Type B pancreatic cell (in vitro differentiated cells): Measurements from ENCODE around the gene SMAD5. TPM values are rescaled to one million over a fixed set of nuclear protein-coding genes. Genes with fewer than 3 reads are reported as not detected.

Experiments used
- DNase-seq: peaks from one replicate; pipeline ENCODE4 v3.0.0; 2021; ENCODE audit warnings: mixed read lengths; ENCODE audit not compliant: unreplicated experiment; ENCODE audit errors: extremely low spot score
- H3K27ac Mint-ChIP-seq: 2 replicates; pipeline ENCODE4 v1.8.0; 2021; ENCODE audit warnings: mild to moderate bottlenecking, mixed read lengths
- H3K27me3 Mint-ChIP-seq: 2 replicates; pipeline ENCODE4 v1.8.0; 2021; ENCODE audit warnings: mixed read lengths
- H3K36me3 Mint-ChIP-seq: 2 replicates; pipeline ENCODE4 v1.8.0; 2021; ENCODE audit warnings: mixed read lengths
- H3K4me1 Mint-ChIP-seq: one replicate; pipeline ENCODE4 v1.8.0; 2021; ENCODE audit warnings: mixed read lengths; ENCODE audit not compliant: unreplicated experiment
- H3K4me3 Mint-ChIP-seq: 2 replicates; pipeline ENCODE4 v1.8.0; 2021; ENCODE audit warnings: mild to moderate bottlenecking, mixed read lengths
- H3K9me3 Mint-ChIP-seq: 2 replicates; pipeline ENCODE4 v1.8.0; 2021; ENCODE audit warnings: mixed read lengths
- total RNA-seq: library from RNA; stranded (reverse); gene quantifications from 2 replicates; pipeline ENCODE4 v1.2.1, GENCODE V29; 2021; ENCODE audit warnings: low replicate concordance
- TF ChIP-seq, protein P1 (sequence below): fragments of 200-600 bp; sonication (generic); conservative IDR thresholded peaks from 2 replicates; pipeline ENCODE4 v1.5.0; 2021; ENCODE audit warnings: antibody characterized with exemption, mild to moderate bottlenecking

SMAD5 gene
- total RNA-seq, 1 donor from 2014 or later = 80.0 TPM

DNA sequence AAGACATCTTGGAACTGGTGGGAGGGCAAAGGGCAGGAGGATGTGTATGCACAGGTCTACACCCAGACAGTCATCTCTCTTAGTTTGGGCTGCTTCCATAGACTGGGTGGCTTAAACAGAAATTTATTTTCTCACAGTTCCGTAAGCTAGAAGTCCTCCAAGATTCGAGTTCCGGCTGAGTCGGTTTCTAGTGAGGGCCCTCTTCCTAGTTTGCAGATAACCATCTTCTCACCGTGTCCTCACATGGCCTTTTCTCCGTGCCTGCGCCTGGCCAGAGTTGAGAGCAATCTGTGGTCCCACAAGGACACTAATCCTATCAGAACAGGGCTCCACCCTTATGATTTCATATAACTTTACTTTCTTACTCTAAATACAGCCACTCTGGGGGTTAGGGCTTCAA is 56.2 kb downstream of the SMAD5 start:
- Mint-ChIP-seq H3K4me3 (no peak overlapping the region), H3K9me3 (no peaks in the 10 kb centered on the region), H3K36me3 (peaks cover 30% of the 10 kb centered on the region), H3K4me1 (peaks cover 9% of the 10 kb centered on the region), H3K27ac (no peak overlapping the region), H3K27me3 (peaks cover 50% of the 10 kb centered on the region)
- TF ChIP-seq, protein P1, sequence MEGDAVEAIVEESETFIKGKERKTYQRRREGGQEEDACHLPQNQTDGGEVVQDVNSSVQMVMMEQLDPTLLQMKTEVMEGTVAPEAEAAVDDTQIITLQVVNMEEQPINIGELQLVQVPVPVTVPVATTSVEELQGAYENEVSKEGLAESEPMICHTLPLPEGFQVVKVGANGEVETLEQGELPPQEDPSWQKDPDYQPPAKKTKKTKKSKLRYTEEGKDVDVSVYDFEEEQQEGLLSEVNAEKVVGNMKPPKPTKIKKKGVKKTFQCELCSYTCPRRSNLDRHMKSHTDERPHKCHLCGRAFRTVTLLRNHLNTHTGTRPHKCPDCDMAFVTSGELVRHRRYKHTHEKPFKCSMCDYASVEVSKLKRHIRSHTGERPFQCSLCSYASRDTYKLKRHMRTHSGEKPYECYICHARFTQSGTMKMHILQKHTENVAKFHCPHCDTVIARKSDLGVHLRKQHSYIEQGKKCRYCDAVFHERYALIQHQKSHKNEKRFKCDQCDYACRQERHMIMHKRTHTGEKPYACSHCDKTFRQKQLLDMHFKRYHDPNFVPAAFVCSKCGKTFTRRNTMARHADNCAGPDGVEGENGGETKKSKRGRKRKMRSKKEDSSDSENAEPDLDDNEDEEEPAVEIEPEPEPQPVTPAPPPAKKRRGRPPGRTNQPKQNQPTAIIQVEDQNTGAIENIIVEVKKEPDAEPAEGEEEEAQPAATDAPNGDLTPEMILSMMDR = no peak
- no peak for DNase-seq

DNA sequence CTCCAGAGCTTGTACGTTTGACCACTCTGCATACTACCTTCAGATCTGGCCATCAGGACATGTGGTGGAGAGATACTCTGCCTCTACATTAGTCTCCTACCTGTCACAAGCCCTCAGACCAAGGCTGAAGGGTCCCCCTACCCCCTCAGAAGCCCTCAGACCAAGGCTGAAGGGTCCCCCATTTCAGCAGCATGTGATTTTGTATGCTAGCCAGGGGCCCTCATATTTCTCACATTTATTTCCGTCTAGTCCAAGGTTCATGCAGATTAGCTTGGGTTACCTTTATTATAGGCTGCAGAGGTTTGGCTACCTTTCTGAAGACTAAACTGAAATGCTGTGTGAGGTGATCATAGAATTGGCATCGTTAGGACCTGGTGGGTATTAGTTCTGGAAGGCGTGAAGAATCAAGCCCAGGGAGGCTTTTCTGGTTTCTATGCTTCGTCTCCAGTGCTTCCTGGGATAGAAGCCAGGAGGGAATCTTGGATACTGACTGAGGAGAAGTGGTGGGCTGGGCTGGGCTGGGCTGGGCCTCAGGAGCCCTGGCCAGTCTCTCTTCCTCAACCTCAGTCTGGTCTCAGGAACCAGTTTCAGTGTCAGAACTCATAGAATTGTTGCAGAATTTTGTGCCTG is 57.6 kb downstream of the SMAD5 start:
- Mint-ChIP-seq H3K4me3 (peak overlapping the region; percentile 21), H3K4me1 (peaks cover 13% of the 10 kb centered on the region), H3K27ac (no peak overlapping the region), H3K27me3 (peaks cover 64% of the 10 kb centered on the region), H3K9me3 (no peaks in the 10 kb centered on the region), H3K36me3 (peaks cover 30% of the 10 kb centered on the region)
- no peak for DNase-seq
- TF ChIP-seq, protein P1 = no peak

DNA sequence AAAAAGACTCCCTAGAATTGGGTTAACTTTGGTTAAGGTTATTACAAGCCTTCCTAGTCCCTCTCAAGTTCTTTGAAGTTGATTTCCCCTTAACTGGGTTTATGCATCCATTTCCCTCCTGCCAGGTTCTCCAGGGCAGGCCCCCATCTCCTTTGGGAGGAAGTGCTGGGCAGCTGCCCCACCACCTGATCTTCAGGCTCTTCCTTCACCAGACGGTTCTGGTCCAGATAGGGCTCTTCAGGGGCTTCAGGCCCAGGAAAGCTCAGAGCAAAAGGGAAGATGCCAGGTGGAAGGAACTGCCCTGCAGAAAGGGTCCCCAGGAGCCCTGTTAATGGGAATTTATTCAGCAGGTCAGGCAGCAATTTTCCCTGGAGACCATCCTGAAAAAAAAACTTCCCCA is 58.3 kb downstream of the SMAD5 start:
- Mint-ChIP-seq H3K27me3 (peaks cover 70% of the 10 kb centered on the region), H3K4me3 (peak overlapping the region; percentile 84), H3K9me3 (no peaks in the 10 kb centered on the region)

DNA sequence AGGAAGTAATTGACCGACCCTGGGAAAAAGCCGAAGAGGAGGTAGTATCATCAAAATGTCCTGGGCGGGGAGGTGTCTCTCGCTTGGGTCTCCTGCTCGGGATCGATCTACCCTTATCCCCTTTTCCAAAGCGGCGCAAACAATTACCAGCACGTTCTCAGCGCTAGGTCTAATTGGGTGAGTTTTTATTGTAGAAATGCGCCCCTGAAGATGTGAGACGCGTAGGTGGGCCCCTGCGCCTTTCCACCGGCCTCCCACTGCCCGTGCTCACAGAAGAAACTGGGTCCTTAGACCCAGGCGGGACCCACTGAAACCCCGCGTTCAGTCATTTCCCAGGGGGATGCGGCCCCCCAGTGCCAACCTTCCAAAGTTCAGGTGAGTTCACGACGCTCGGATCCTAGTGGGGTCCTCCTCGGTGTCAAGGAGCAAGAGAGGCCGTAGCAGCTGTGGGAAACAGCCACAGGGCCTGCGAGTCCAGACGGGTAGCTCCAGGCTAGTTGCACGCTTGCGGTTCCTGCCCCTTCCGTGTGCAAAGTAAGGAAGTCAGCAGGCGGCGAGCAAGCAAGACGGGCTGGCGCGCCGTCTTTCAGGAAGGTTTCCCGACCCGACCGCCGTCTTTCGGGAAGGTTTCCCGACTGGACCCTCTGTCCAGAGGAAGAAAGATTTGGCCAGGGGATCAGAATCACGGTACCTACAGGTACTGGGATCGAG is 58.8 kb downstream of the SMAD5 start:
- no peaks in the 10 kb centered on the region for H3K9me3 Mint-ChIP-seq
- H3K27ac Mint-ChIP-seq = peak overlapping the region; percentile 21
- H3K27me3 Mint-ChIP-seq = peaks cover 70% of the 10 kb centered on the region
- H3K4me1 Mint-ChIP-seq = peaks cover 21% of the 10 kb centered on the region
- peaks cover 26% of the 10 kb centered on the region for H3K36me3 Mint-ChIP-seq
- peak overlapping the region; percentile 84 for H3K4me3 Mint-ChIP-seq
- DNase-seq = no peak
- TF ChIP-seq, protein P1 = no peak

More for the DNA sequence above, 58.3 kb downstream of the SMAD5 start:
- Mint-ChIP-seq H3K4me1 (peaks cover 16% of the 10 kb centered on the region), H3K27ac (peak overlapping the region; percentile 21), H3K36me3 (peaks cover 30% of the 10 kb centered on the region)
- TF ChIP-seq, protein P1 = no peak
- DNase-seq = no peak

DNA sequence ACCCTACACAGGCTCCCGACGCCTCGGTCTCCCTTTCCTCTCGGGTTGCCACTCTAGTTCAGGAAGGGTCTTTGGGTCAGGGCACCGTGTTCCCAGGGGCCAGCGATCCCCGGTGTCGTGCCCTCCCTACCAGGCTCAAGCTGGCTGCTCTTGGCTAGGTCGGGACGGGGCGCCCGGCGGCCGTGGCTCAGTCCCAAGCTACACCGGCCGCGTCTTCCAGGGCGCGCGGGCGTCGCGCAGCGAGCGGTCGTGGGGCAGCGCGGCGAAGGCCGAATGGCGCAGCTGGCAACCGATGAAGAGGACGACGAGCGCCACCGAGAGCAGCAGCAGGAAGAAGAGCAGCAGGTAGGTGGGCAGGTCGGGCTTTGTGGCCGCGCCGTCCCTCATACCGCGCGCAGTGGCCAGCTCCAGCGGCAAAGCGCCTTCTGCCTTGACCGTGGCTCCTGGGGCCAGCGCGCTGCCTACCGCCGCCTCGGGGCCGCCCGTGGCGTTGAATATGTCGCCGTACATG is 59.4 kb downstream of the SMAD5 start:
- Mint-ChIP-seq H3K4me3 (peak overlapping the region; percentile 84), H3K27ac (no peak overlapping the region), H3K9me3 (no peaks in the 10 kb centered on the region), H3K36me3 (peaks cover 20% of the 10 kb centered on the region), H3K4me1 (peaks cover 23% of the 10 kb centered on the region), H3K27me3 (peaks cover 70% of the 10 kb centered on the region)
- DNase-seq = no peak
- TF ChIP-seq, protein P1 = no peak
